Astrocyte (in vitro differentiated cells and primary cell): Measurements from ENCODE around the gene PDE1C. TPM values are rescaled to one million over a fixed set of nuclear protein-coding genes. Genes with fewer than 3 reads are reported as not detected.

ENCODE experiments used
- DNase-seq: peaks from one replicate; pipeline ENCODE4 v3.0.0-alpha.2; 2010; ENCODE audit warnings: low read depth
- FAIRE-seq: peaks from 2 replicates; lab custom pipeline; 2011; peaks lifted over from hg19 to GRCh38; lab: Jason Lieb, UNC
- H2AFZ ChIP-seq: 2 replicates; pipeline ENCODE4 v1.6.0; 2012; ENCODE audit warnings: low read depth, low read length, inconsistent platforms
- H3K27ac ChIP-seq: 2 replicates; pipeline ENCODE4 v1.5.1; 2011; ENCODE audit warnings: low read depth, low read length, inconsistent platforms
- H3K27me3 ChIP-seq: 2 replicates; pipeline ENCODE4 v1.6.0; 2011; ENCODE audit warnings: low read length, inconsistent platforms; ENCODE audit not compliant: insufficient read depth
- H3K36me3 ChIP-seq: 2 replicates; pipeline ENCODE4 v1.5.1; 2011; ENCODE audit warnings: low read length, inconsistent platforms; ENCODE audit not compliant: insufficient read depth
- H3K4me1 ChIP-seq: 2 replicates; pipeline ENCODE4 v1.5.1; 2011; ENCODE audit warnings: low read length, inconsistent platforms; ENCODE audit not compliant: insufficient read depth
- H3K4me2 ChIP-seq: 2 replicates; pipeline ENCODE4 v1.6.0; 2012; ENCODE audit warnings: low read length, inconsistent platforms
- H3K4me3 ChIP-seq: 2 replicates; pipeline ENCODE4 v1.5.1; 2011; ENCODE audit warnings: low read depth, mild to moderate bottlenecking, low read length, inconsistent platforms; ENCODE audit not compliant: insufficient read depth
- H3K79me2 ChIP-seq: 2 replicates; pipeline ENCODE4 v1.6.0; 2012; ENCODE audit warnings: mild to moderate bottlenecking, low read length, inconsistent platforms; ENCODE audit not compliant: insufficient read depth
- H3K9ac ChIP-seq: 2 replicates; pipeline ENCODE4 v1.6.0; 2012; ENCODE audit warnings: mild to moderate bottlenecking, low read length, inconsistent platforms
- H3K9me3 ChIP-seq: 2 replicates; pipeline ENCODE4 v1.5.1; 2012; ENCODE audit warnings: low read depth, mild to moderate bottlenecking, low read length, inconsistent platforms; ENCODE audit not compliant: insufficient read depth
- H4K20me1 ChIP-seq: 2 replicates; pipeline ENCODE4 v1.6.0; 2012; ENCODE audit warnings: low read length, inconsistent platforms; ENCODE audit not compliant: insufficient read depth
- H3K27ac Mint-ChIP-seq: one replicate; pipeline ENCODE4 v1.8.0; 2021; ENCODE audit warnings: mild to moderate bottlenecking, mixed read lengths; ENCODE audit not compliant: unreplicated experiment
- H3K27me3 Mint-ChIP-seq: one replicate; pipeline ENCODE4 v1.8.0; 2021; ENCODE audit warnings: low read depth, mixed read lengths; ENCODE audit not compliant: unreplicated experiment
- H3K36me3 Mint-ChIP-seq: one replicate; pipeline ENCODE4 v1.8.0; 2021; ENCODE audit warnings: low read depth, mixed read lengths; ENCODE audit not compliant: unreplicated experiment
- H3K4me1 Mint-ChIP-seq: one replicate; pipeline ENCODE4 v1.8.0; 2021; ENCODE audit warnings: low read depth, mixed read lengths; ENCODE audit not compliant: unreplicated experiment
- H3K4me3 Mint-ChIP-seq: one replicate; pipeline ENCODE4 v1.8.0; 2021; ENCODE audit warnings: mild to moderate bottlenecking, moderate library complexity, mixed read lengths; ENCODE audit not compliant: unreplicated experiment
- H3K9me3 Mint-ChIP-seq: one replicate; pipeline ENCODE4 v1.8.0; 2021; ENCODE audit warnings: mild to moderate bottlenecking, mixed read lengths; ENCODE audit not compliant: unreplicated experiment
- CTCF ChIP-seq: IDR thresholded peaks from 2 replicates; pipeline ENCODE4 v1.5.1; 2011; ENCODE audit warnings: low read depth, mild to moderate bottlenecking, inconsistent platforms, low read length, moderate library complexity; ENCODE audit not compliant: insufficient read depth
- EZH2 ChIP-seq: IDR thresholded peaks from 2 replicates; pipeline ENCODE4 v1.6.1; 2012; ENCODE audit warnings: mild to moderate bottlenecking, low read length, inconsistent platforms; ENCODE audit not compliant: insufficient read depth
- total RNA-seq: library from RNA; stranded (reverse); gene quantifications from 2 replicates; pipeline ENCODE4 v1.2.1, GENCODE V29; 2021

PDE1C gene
- total RNA-seq, 1 donor from 2014 or later = 31.6 TPM

- no peak overlapping the region for H3K27ac Mint-ChIP-seq
- no peaks in the 10 kb centered on the region for H3K27me3 Mint-ChIP-seq
- H3K9ac ChIP-seq = no peak overlapping the region
- no peak overlapping the region for H3K4me3 ChIP-seq
- no peak overlapping the region for H2AFZ ChIP-seq
- no peak for TF ChIP-seq EZH2
- no peak for TF ChIP-seq CTCF
- no peaks in the 10 kb centered on the region for H4K20me1 ChIP-seq
- peaks cover 28% of the 10 kb centered on the region for H3K9me3 Mint-ChIP-seq
- no peak overlapping the region for H3K4me2 ChIP-seq
- no peak overlapping the region for H3K4me3 Mint-ChIP-seq
- H3K27me3 ChIP-seq = no peaks in the 10 kb centered on the region
- H3K4me1 ChIP-seq = no peaks in the 10 kb centered on the region
- H3K36me3 Mint-ChIP-seq = peaks cover 4% of the 10 kb centered on the region
- no peaks in the 10 kb centered on the region for H3K4me1 Mint-ChIP-seq
- no peak for FAIRE-seq
- no peak overlapping the region for H3K27ac ChIP-seq
- H3K9me3 ChIP-seq = peaks cover 8% of the 10 kb centered on the region
- H3K79me2 ChIP-seq = no peaks in the 10 kb centered on the region
- H3K36me3 ChIP-seq = no peaks in the 10 kb centered on the region
- no peak for DNase-seq
These were observed 38.4 kb upstream of the PDE1C start for GRCh38 chr7:32108651-32109050.

- Histone ChIP-seq H3K27me3 (no peaks in the 10 kb centered on the region), H4K20me1 (no peaks in the 10 kb centered on the region), H3K4me2 (no peak overlapping the region), H3K27ac (no peak overlapping the region), H3K4me3 (no peak overlapping the region), H3K4me1 (no peaks in the 10 kb centered on the region), H3K9ac (no peak overlapping the region), H3K79me2 (no peaks in the 10 kb centered on the region), H3K9me3 (no peaks in the 10 kb centered on the region), H2AFZ (no peak overlapping the region), H3K36me3 (no peaks in the 10 kb centered on the region)
- no peak overlapping the region for H3K4me3 Mint-ChIP-seq
- H3K4me1 Mint-ChIP-seq = peaks cover 5% of the 10 kb centered on the region
- TF ChIP-seq EZH2 = no peak
- no peak for TF ChIP-seq CTCF
- no peaks in the 10 kb centered on the region for H3K27me3 Mint-ChIP-seq
- FAIRE-seq = no peak
- peak; percentile 35 for DNase-seq
- H3K27ac Mint-ChIP-seq = no peak overlapping the region
- H3K36me3 Mint-ChIP-seq = no peaks in the 10 kb centered on the region
- H3K9me3 Mint-ChIP-seq = peaks cover 7% of the 10 kb centered on the region
These were observed 34.6 kb upstream of the PDE1C start for GRCh38 chr7:32104766-32105165.

GRCh38 chr7:32103361-32103760, 33.2 kb upstream of the PDE1C start:
- DNase-seq (no peak), FAIRE-seq (no peak)
- H3K9me3 ChIP-seq = no peaks in the 10 kb centered on the region
- H3K27me3 Mint-ChIP-seq = no peaks in the 10 kb centered on the region
- H3K36me3 ChIP-seq = no peaks in the 10 kb centered on the region
- no peaks in the 10 kb centered on the region for H3K79me2 ChIP-seq
- no peak overlapping the region for H3K4me2 ChIP-seq
- H3K27me3 ChIP-seq = no peaks in the 10 kb centered on the region
- no peak overlapping the region for H3K9ac ChIP-seq
- peaks cover 5% of the 10 kb centered on the region for H3K4me1 Mint-ChIP-seq
- no peaks in the 10 kb centered on the region for H4K20me1 ChIP-seq
- no peak overlapping the region for H3K27ac ChIP-seq
- H3K4me3 ChIP-seq = no peak overlapping the region
- H2AFZ ChIP-seq = no peak overlapping the region
- TF ChIP-seq EZH2 = no peak
- TF ChIP-seq CTCF = no peak
- H3K9me3 Mint-ChIP-seq = peaks cover 2% of the 10 kb centered on the region
- no peaks in the 10 kb centered on the region for H3K36me3 Mint-ChIP-seq
- H3K4me1 ChIP-seq = no peaks in the 10 kb centered on the region
- H3K27ac Mint-ChIP-seq = no peak overlapping the region
- H3K4me3 Mint-ChIP-seq = no peak overlapping the region
